ENCODE data around the gene FSTL4. TPM values are rescaled to one million over a fixed set of nuclear protein-coding genes. Genes with fewer than 3 reads are reported as not detected.

FSTL4 gene
- total RNA-seq, 4 donors from 2014 or later = 0.22 to 0.47 (median 0.27) TPM; not detected in 1

DNA sequence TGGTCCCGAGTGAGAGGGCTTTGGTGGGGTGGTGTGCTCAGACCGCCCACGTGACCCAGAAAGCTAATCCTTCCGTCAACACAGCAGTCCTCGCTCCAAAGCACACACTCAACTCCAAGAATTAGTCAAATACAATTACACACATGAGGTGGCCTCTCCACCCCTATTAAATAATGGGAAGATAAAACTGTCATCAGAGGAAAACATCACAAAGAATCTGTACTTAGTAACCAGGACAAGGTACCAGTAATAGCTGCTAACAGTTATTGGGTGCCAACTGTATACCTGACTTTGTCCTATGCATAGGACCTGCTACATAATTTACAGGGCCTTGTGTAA is 337.8 kb downstream of the FSTL4 start:
- Histone ChIP-seq H3K27ac (no peak overlapping the region), H3K36me3 (no peaks in the 10 kb centered on the region), H3K4me3 (no peak overlapping the region), H3K4me1 (no peaks in the 10 kb centered on the region), H3K27me3 (no peaks in the 10 kb centered on the region), H3K9me3 (no peaks in the 10 kb centered on the region)
- TF ChIP-seq POLR2AphosphoS5 (IDR thresholded peaks at IDR 0.05) (no peak), EP300 (IDR thresholded peaks at IDR 0.05) (no peak), POLR2A (IDR thresholded peaks at IDR 0.05) (no peak)
- TF ChIP-seq, protein P1, sequence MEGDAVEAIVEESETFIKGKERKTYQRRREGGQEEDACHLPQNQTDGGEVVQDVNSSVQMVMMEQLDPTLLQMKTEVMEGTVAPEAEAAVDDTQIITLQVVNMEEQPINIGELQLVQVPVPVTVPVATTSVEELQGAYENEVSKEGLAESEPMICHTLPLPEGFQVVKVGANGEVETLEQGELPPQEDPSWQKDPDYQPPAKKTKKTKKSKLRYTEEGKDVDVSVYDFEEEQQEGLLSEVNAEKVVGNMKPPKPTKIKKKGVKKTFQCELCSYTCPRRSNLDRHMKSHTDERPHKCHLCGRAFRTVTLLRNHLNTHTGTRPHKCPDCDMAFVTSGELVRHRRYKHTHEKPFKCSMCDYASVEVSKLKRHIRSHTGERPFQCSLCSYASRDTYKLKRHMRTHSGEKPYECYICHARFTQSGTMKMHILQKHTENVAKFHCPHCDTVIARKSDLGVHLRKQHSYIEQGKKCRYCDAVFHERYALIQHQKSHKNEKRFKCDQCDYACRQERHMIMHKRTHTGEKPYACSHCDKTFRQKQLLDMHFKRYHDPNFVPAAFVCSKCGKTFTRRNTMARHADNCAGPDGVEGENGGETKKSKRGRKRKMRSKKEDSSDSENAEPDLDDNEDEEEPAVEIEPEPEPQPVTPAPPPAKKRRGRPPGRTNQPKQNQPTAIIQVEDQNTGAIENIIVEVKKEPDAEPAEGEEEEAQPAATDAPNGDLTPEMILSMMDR (IDR thresholded peaks at IDR 0.05) = no peak
- WGBS, 2 donors (ENCODE audit: low coverage in 1 of 2) = 27 to 50% methylated on average over 2 to 5 of the region's 5 CpGs
- no peak for ATAC-seq

DNA sequence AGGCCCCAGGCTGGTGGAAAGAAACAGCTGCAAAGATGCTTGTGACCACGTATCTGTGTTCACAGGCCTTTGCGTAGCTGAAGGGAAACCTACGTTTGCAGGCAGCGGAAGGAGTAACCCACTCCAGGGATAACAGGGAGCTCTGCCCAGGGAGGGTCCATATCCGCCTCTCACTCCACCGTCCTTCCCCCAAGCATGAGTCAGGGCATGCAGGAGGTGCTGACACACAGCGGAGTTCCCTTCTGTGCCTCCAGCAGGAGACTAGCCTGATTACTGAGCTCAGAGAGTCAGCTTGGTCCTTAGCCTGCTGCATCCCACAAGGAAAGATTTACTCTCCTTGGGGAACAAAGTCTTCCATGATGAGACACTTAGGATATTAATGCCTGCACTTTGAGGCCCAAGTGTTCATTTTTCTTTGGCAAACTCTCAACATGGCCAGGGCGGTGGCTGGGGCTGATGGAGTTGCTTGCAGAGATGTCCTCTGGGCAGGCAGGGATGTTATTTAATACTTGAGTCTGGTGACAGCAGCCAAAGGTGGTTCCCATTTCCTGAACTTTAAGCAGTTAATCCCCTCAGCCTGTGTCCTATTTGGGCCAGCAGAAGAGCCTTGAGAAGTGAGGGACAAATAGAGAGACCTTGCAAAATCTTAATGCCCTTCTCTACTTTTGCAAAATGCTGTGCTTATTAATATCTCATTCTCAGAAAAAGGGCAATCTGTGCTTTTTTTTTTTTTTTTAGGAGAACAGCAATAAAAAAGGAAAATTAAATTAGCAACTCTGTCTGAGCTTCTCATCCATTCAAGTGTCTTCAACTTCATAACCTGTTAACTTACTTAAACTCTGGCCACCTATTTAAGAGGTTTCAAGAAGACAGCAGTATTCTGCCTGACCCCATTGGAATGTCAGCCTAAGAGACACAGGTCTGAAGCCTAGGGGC is 338.4 kb downstream of the FSTL4 start:
- peak; percentile 61 for ATAC-seq
- WGBS, 2 donors (ENCODE audit: low coverage in 1 of 2) = 50 to 73% methylated on average over 4 of the region's 8 CpGs
- Histone ChIP-seq H3K36me3 (no peaks in the 10 kb centered on the region), H3K4me3 (no peak overlapping the region), H3K9me3 (no peaks in the 10 kb centered on the region), H3K27ac (no peak overlapping the region), H3K27me3 (no peaks in the 10 kb centered on the region), H3K4me1 (no peaks in the 10 kb centered on the region)
- TF ChIP-seq POLR2AphosphoS5 (IDR thresholded peaks at IDR 0.05) (no peak), POLR2A (IDR thresholded peaks at IDR 0.05) (no peak), EP300 (IDR thresholded peaks at IDR 0.05) (no peak)
- TF ChIP-seq, protein P1 (IDR thresholded peaks at IDR 0.05) = no peak

DNA sequence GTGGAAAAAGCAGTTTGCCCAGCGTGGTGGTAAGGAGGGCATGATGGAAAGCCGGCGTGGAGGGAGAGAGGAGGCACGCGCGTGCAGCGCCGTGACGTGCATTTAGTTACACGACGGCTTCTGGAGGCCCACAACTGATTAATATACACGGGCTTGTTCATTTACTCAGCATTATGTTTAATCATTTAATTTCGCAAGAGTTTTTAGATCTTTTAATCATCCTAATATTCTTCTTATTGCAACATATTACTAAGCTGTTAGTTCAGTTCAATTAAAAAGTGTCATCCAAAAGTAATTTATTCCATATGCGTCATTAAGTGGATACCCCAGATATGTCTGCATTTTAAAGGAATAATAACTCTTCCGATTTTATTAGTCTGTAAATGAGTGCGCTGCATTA is 340.0 kb downstream of the FSTL4 start:
- no peaks in the 10 kb centered on the region for H3K27me3 ChIP-seq
- no peaks in the 10 kb centered on the region for H3K36me3 ChIP-seq
- H3K27ac ChIP-seq = no peak overlapping the region
- H3K9me3 ChIP-seq = no peaks in the 10 kb centered on the region
- no peaks in the 10 kb centered on the region for H3K4me1 ChIP-seq
- WGBS, 2 donors (ENCODE audit: low coverage in 1 of 2) = 88 to 92% methylated on average over 16 of the region's 16 CpGs
- no peak for ATAC-seq
- TF ChIP-seq POLR2AphosphoS5 (IDR thresholded peaks at IDR 0.05) (no peak), POLR2A (IDR thresholded peaks at IDR 0.05) (no peak), EP300 (IDR thresholded peaks at IDR 0.05) (no peak)
- TF ChIP-seq, protein P1 (IDR thresholded peaks at IDR 0.05) = no peak
- no peak overlapping the region for H3K4me3 ChIP-seq

DNA sequence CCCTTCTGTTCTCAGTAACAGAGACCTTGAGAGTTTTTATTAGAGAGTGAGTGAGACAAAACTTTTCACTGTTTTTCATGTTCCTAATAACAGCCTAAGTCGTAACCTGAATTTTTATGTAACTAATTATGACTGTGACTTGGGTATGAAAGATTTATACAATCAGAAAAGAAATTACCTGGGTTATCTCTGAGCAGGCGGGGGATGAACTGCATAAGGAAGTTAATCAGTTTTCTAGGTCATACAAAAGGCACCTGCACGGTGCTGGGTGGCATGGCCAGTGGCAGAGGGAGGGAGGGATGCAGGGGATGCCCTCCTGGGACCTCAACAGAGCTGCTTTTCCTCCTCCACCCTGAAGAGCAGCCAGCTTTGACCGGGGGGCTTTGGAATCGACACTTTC is 340.7 kb downstream of the FSTL4 start:
- H3K36me3 ChIP-seq = no peaks in the 10 kb centered on the region
- ATAC-seq = no peak
- H3K9me3 ChIP-seq = no peaks in the 10 kb centered on the region
- WGBS, 2 donors (ENCODE audit: low coverage in 1 of 2) = 76 to 100% methylated on average over 2 to 3 of the region's 5 CpGs
- peaks cover 6% of the 10 kb centered on the region for H3K27me3 ChIP-seq
- no peak for TF ChIP-seq POLR2AphosphoS5 (IDR thresholded peaks at IDR 0.05)
- no peak for TF ChIP-seq EP300 (IDR thresholded peaks at IDR 0.05)
- TF ChIP-seq POLR2A (IDR thresholded peaks at IDR 0.05) = no peak
- TF ChIP-seq, protein P1 (IDR thresholded peaks at IDR 0.05) = no peak
- H3K4me3 ChIP-seq = no peak overlapping the region
- H3K4me1 ChIP-seq = no peaks in the 10 kb centered on the region
- H3K27ac ChIP-seq = no peak overlapping the region

DNA sequence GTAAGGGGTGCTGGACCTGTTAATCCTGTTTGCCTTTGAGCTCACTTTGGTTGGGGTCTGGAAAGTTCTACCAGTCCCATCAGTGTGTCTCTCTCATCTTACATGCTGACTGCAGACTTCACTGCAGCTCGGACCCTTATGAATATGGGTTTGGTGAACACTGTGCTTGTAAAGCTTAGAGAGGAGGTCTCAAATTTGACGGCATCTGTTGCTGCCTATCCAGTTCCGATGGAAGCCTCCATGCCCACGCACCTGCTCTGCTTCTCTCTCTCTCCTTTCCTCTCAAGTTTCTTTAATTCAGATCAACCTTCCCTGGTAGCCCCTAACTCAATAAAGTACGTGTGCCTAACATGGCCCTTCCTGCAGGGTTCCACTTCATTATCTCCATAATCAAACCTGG is 342.6 kb downstream of the FSTL4 start:
- Histone ChIP-seq H3K9me3 (no peaks in the 10 kb centered on the region), H3K4me3 (no peak overlapping the region), H3K4me1 (no peaks in the 10 kb centered on the region), H3K27me3 (peaks cover 25% of the 10 kb centered on the region), H3K27ac (no peak overlapping the region), H3K36me3 (no peaks in the 10 kb centered on the region)
- 75 to 78% methylated on average over 2 to 5 of the region's 5 CpGs for WGBS, 2 donors (ENCODE audit: low coverage in 1 of 2)
- ATAC-seq = no peak
- TF ChIP-seq POLR2AphosphoS5 (IDR thresholded peaks at IDR 0.05) (no peak), POLR2A (IDR thresholded peaks at IDR 0.05) (no peak), EP300 (IDR thresholded peaks at IDR 0.05) (no peak)
- TF ChIP-seq, protein P1 (IDR thresholded peaks at IDR 0.05) = no peak
